Hepatocyte (in vitro differentiated cells): ENCODE results near the gene SEMA4B.

ENCODE experiments used
- EZH2 ChIP-seq: fragments of 200-600 bp; sonication (generic); IDR thresholded peaks from 2 replicates; pipeline ENCODE4 v1.6.1; 2016; ENCODE audit warnings: antibody characterized with exemption, mild to moderate bottlenecking, borderline replicate concordance
- EZH2phosphoT487 ChIP-seq: fragments of 200-600 bp; sonication (generic); IDR thresholded peaks from one replicate; pipeline ENCODE4 v1.6.1; 2018; ENCODE audit warnings: antibody characterized with exemption, mild to moderate bottlenecking, low read depth, moderate library complexity; ENCODE audit not compliant: unreplicated experiment, severe bottlenecking
- TF ChIP-seq, protein P1 (sequence below): fragments of 200-600 bp; sonication (generic); IDR thresholded peaks from 2 replicates; pipeline ENCODE4 v1.5.1; 2016; ENCODE audit warnings: antibody characterized with exemption, mild to moderate bottlenecking; ENCODE audit not compliant: poor library complexity

DNA sequence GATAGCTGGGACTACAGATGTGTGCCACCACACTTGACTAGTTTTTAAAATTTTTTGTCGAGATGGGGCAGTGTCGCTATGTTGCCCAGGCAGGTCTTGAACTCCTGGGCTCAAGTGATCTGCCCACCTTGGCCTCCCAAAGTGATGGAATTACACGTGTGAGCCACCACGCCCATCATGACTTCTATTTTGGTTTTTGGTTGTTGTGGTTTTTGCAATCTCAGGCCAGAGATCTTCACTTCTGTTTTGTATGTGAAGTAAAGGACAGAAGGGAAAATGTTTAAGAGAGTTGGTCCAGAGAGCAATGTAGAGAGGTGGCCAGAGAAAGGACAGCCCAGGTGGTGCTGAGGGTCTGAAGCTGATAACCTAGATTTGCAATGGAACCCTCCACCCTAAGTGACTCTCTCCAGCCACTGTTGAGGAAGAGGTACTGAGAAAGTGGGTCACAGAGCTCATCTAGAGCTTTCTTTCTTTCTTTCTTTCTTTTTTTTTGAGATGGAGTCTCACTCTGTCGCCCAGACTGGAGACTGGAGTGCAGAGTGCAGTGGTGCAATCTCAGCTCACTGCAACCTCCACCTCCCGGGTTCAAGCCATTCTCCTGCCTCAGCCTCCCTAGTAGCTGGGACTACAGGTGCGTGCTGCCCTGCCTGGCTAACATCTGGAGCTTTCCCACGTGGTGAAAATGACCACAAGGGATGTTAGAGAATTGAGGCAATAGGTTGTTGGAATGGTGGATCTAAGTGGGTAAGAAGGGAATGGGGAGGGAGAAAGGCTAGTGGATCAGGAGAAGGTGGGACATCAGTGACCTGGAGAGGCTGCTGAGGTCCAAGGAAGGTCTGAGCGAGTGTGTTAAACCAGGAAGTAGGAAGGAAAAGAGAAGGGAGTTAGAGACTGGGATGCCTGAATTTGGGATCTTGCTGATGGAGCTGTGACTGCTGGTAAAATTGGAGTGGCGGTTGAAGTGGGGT, 22.4 kb upstream of the SEMA4B start:
- TF ChIP-seq, protein P1, sequence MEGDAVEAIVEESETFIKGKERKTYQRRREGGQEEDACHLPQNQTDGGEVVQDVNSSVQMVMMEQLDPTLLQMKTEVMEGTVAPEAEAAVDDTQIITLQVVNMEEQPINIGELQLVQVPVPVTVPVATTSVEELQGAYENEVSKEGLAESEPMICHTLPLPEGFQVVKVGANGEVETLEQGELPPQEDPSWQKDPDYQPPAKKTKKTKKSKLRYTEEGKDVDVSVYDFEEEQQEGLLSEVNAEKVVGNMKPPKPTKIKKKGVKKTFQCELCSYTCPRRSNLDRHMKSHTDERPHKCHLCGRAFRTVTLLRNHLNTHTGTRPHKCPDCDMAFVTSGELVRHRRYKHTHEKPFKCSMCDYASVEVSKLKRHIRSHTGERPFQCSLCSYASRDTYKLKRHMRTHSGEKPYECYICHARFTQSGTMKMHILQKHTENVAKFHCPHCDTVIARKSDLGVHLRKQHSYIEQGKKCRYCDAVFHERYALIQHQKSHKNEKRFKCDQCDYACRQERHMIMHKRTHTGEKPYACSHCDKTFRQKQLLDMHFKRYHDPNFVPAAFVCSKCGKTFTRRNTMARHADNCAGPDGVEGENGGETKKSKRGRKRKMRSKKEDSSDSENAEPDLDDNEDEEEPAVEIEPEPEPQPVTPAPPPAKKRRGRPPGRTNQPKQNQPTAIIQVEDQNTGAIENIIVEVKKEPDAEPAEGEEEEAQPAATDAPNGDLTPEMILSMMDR = no peak
- no peak for TF ChIP-seq EZH2phosphoT487
- TF ChIP-seq EZH2 = no peak
